HG03066 (cell line): Measurements from ENCODE around the gene PRKN.
"Not testable (repeated sequence)": the region's sequence is repeated elsewhere in the genome, so short reads cannot be mapped to it uniquely, and the experiment has no call there.

ENCODE experiments used
- ATAC-seq: cut with Tn5 transposase; IDR thresholded peaks from one replicate; pipeline ENCODE4 v1.9.1; 2021; ENCODE audit warnings: low read depth; ENCODE audit not compliant: unreplicated experiment

The PRKN gene

DNA sequence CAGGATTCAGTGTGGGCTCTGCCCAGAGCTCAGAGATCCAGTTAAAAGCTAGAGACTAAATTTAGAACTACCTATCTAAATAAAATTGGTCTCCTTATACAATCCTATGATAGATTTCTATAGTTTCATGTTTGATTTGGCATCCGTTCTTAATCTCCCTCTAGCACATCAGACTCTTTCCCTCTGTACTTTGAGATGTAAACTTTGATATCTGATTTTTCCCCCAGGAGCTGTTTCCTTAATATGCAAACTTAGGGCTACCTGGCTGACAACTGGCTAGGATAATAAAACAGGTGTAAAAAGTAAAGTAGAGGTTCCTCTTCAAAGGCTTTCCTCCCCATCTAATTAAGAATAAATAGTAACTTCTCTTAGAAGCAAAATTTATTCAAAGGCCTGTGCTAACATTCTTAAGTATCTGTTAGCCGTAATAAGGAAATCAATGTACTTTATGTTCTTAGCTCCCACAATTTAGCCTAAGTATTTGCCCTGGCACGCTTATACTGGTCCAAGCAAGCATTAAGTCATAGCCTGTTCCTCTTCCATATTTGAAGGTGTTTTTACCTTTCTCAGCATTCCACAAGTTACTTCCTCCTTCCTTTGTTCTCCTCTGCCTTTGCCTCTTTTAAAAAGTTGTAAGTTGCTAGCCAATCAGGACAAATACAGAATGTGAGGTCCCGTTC is 1396.0 kb downstream of the PRKN start:
- ATAC-seq: not testable (repeated sequence)

DNA sequence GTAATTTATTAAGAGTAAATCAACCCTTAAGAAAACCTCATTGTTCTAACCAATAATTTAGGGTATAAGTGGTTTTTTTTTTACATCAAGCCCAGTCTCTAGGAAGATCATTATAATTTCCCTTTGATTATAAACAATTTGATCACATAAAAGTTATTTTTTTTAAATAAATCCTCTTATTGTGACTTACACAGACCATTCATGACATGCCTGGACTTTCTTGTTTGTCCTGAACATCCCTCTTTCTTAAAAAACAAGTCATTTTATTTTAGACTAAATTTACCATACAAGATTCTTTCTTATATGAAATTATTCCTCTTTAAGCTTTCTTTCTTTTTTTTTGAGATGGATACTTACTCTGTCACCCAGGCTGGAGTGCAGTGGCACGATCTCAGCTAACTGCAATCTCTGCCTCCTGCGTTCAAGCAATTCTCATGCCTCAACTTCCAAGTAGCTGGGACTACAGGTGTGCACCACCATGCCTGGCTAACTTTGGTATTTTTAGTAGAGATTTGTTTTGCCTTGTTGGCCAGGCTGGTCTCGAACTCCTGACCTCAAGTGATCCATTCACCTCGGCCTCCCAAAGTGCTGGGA is 1400.1 kb downstream of the PRKN start:
- ATAC-seq: no peak

DNA sequence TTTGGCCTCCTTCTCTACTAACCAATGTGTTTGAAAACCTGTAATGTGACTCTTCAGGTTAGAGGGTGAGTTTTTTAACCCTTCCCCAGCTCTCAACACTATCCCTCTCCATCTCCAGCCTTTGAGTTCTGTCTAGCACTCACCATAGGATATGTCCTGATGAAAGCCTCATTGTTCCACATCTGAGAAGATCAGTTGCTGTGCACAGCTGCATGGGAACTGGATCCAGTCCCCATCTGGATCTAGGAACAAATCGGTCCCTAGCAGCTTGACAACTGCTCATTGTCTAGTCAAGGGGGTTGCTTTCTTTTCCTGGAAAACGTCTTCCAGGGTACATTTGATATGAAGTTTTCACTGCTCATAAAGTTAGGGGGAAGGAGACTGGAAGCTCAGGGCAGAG is 1408.3 kb downstream of the PRKN start:
- ATAC-seq: no peak

DNA sequence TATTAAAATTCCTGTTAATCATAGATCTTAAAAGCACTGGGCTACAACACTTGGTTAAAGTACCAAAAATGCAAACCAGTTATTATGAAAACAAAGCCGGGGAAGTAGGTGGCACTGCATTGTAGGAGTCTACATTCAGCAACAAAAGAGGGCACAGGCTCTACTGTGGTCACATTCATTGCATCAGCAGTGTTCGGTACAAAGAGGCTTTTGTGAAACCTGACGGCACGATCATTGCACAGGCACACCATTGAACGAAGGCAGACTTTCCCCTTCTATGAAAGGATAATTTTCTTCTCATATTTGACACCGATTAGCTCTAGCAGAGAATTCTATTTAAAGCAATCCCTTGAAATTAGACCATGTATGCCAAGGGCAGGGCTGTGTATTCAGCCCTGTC is 1409.1 kb downstream of the PRKN start:
- no peak for ATAC-seq

DNA sequence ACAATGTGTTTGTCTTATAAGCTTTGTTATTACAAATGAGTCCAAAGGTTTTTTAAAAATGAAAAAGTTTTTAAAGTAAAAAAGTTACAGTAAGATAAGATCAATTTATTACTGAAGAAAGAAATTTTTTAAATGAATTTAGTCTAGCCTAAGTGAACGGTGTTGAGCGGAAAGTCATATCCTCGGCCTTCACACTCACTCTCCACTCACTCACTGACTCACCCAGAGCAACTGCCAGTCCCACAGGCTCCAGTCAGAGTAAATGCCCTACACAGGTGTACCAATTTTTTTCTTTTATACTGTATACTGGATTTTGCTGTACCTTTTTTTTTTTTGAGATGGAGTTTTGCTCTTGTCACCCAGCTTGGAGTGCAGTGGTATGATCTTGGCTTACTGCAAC is 1411.0 kb downstream of the PRKN start:
- ATAC-seq: no peak

DNA sequence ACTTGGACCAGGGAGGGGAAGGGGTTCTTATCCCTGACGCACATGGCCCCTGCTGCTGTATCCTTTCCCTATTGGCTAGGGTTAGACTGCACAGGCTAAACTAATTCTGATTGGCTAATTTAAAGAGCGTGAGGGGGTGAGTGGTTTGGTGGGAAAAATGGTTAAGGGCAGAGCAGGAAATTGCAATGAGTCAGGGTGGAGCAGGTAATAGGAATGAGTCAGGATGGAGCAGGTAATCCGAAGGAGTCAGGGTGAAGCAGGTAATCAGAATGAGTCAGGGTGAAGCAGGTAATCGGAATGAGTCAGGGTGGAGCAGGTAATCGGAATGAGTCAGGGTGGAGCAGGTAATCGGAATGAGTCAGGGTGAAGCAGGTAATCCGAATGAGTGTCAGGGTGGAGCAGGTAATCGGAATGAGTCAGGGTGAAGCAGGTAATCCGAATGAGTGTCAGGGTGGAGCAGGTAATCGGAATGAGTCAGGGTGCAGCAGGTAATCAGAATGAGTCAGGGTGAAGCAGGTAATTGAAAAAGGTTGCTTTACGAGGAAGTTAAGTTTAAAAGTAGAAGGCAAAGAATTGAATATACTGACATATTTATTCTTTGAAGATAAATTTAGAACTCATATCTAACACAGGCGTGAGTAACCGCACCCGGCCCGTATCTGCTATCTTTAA is 1412.2 kb downstream of the PRKN start:
- not testable (repeated sequence) for ATAC-seq

DNA sequence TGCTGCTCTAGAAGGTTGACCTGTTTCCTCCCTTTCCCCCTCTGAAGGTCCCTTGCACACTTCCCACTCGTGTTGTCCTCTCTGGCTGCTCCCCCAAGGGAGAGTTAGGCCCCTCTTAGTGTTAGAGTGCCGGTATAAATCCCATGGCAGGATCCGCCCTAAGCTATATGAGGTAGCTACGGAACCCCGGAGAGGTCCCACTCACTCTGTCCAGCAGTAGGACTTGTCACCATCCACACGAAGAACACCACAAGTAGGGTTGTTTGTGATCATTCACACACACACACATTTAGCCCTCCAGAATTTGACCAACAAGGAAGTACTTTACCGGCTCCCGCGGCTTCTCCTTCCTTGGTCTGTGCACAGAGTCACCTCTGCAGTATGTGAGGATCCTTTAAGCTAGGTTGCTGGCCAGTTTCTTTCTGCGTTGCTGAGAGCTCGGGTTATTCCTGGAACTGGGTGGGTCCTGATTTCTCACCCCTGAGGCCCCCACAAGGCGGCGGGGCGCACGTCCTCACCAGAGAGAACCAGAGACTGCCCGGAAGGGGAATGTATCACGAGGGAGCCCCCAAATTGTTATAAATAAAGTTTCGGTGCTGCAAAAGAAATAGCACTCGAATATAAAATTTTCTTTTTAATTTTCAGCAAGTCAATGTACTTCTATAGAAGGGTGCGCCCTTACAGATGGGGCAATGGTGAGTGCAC is 1412.9 kb downstream of the PRKN start:
- not testable (repeated sequence) for ATAC-seq

DNA sequence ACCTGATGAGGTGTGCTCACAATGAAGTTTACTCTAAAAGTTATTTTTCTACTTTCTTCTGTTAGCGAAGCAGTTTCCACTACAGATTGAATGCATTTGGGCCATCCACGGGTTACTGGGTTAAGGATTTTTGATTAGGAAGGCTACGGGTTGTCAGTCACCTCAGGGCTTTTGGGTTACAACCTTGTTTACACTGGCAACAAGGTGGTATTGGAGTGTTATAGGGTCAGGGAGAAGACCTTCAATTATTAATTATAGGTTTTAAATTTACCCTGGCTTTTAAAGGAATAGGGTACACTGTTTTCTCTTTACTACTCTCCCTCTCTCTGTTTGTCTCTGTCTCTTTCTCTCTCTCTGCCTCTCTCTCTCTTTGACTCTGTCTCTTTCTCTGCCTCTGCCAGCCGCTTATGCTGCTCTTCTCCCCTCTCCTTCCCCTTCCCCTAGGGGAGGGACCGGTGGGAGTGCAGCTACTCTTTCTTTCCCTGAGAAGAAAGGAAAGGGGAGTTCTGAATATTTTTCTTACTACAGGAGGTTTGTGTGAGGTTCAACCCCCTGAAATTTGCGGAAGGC is 1413.5 kb downstream of the PRKN start:
- ATAC-seq: no peak

DNA sequence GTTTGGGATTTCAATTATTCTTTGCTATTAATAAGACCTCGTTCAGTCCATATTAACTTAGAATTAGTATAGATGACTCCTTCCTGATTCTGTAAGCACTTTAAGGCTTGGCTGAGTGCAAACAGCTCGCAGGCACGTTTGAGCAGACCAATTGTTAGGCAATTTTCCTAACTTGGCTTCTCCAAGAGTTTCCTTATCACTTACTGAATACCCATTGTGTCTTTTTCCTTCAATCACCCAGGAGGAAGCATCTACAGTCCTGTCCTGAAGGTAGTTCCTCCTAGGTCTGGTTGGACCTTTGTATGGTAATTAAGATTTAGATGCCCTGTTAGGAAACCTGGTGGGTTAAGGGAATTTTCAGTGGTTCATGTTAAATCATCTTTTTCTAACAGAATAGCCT is 1414.1 kb downstream of the PRKN start:
- not testable (repeated sequence) for ATAC-seq

DNA sequence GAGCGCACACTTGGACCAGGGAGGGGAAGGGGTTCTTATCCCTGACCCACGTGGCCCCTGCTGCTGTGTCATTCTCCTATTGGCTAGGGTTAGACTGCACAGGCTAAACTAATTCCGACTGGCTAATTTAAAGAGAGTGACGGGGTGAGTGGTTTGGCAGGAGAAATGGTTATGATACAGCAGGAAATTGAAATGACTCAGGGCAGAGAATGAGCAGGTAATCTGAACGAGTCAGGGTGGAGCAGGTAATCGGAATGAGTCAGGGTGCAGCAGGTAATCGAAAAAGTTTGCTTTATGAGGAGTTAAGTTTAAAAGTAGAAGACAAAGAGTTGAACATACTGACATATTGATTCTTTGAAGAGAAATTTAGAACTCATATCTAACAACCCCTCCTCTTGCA is 1417.8 kb downstream of the PRKN start:
- not testable (repeated sequence) for ATAC-seq

DNA sequence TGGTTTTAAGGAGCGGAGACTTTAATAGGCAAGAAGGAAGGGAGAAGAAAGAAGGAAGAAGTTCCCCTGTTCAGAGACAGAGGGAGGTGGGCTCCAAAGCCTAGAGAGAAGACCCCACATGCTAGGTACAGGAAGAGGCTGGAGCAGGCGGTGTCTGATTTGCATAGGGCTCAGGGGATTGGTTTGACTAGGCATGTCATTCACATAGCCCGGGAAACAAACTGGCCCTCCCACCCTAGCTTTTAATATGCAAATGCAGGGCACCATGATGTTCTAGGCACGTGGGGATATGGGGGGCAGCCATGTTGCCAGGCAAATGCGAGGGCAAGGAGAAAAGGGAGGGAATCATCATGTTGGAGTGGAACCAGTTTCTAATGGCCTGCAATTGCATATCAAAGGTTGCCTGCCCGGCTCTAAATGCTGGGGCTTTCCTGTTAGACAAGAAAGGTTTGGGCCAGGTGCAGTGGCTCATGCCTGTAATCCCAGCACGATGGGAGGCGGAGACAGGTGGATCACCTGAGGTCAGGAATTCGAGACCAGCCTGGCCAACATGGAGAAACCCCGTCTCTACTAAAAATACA is 1419.4 kb downstream of the PRKN start:
- no peak for ATAC-seq

DNA sequence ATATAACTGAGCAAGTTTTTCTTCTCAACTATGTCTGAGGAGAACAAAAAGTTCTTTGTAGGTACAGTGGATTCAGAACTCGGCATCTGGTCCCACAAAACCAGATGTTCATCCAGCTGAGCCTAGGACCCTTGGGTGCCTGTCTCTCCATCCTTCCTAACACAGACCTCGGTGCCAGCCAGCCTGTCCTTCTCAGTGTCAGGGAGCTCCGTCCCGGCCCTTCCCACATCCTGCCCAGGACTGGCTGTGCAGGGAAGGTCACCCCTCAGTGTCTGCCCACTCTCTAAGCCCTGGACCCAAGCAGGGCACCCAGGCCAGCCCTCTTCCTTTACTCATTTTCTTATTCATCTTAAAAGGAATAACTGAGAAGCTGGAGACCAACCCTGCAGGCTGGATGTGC is 1421.7 kb downstream of the PRKN start:
- ATAC-seq: no peak

DNA sequence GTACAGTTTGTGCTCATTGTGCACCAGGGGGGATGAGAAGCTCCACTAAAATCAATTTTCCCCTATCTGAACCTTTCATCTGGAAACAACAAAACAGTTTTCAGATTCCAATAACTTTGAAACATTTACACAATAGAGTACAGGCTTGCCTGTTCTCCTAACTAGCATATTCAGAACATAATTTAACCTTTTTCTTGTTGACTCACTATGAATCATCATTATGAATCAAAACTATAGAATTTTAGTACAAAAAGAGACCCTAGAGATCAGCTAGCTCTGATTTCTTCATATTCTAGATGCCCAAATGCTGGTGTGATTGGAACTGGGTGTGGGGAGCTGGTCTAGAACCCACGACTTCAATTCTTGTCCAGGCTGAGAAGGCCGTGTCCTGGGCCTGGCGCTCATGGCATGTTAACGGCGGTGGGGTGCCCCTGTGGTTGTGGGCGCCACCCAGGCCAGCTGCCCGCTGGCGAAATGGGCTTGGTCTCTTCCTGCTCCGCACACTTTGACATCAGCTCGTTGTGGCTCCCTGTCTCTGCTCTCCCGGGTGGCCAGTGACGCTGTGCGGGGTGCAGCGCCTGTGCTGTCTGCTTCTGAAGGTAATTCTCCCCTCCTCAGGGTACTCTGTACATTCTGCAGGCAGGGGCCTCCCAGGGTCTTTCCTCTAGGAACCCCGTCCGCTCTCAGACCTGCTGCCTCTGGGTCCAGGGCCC is 1423.8 kb downstream of the PRKN start:
- no peak for ATAC-seq

DNA sequence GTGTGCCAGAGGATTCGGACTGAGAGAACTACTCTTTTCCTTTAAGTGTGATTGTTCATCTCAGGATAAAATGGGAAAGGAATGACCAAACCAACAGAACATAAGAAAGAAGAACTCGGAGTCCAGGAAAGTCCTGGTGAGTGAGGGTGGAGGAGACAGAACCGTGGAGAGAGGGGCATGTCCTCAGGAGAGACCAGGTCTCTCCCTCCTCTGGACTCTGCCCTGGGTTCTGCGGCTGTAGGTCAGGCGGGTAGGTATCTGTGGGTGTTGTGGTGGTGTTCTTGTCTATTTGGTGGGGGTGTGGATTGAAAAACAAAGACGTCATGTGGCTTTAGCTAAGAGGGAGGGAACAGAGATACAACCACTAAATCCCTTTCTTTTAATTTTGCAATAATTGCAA is 1424.6 kb downstream of the PRKN start:
- ATAC-seq: no peak

DNA sequence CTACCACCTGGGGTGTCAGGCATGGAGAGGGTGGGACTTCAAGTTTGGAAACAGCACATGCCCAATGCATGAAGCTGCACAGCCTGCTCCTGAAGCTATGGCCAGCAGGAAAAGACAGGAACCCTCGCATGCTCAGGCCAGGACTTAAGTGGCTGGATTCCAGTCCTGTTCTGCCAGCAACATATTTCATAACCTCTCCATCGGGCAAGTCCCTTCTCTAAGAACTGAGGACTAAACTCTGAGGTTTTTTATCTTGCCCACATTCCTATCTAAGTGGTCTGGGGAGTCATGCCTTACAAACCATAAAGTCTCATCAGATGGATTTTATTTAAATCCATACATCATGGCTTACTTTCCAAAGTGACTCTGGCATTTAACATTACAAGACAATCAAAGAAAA is 1426.2 kb downstream of the PRKN start:
- ATAC-seq: no peak

DNA sequence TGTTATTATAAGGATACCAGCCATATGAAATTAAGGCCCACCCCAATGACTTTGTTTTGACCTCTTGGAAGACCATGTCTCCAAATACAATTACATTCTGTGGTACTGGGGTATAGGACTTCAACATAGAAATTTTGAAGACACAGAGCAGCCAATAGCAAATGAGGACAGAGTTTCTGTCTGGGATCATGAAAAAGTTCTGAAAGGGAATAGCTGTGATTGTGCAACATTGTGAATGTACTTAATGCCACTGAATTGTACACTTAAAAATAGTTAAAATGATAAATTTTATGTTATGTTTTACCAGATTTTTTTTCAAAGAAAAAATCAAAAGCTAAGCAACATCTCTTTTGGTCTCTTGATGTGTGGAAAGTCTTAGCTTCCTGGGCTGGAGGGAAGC is 1426.7 kb downstream of the PRKN start:
- ATAC-seq: no peak

DNA sequence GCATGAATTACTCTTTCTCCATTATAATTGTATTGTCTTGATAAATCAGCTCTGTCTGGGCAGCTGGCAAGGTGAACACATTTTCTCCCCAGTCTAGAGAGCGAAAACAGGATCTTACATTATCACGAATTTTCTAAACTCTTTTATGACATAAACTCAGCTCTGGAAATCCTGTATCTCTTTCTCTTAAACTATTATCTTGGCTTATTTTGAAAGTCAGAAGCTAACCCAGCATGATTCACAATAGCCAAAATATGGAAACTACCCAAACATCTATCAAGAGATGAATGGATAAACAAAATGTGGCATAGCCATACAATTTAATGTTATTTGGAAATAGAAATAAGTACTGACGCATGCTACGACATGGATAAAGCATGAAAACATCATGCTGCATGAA is 1427.8 kb downstream of the PRKN start:
- no peak for ATAC-seq
